Hematopoietic multipotent progenitor cell treated with erythropoietin and hydrocortisone succinate and interleukin-3 and kit ligand, for 6 days (in vitro differentiated cells): ENCODE data around the gene UGT1A9.
A peak's percentile ranks its signal among the peaks of the same experiment; 100 is the strongest.
"Not testable (repeated sequence)": the region's sequence is repeated elsewhere in the genome, so short reads cannot be mapped to it uniquely, and the experiment has no call there.

Experiments
- DNase-seq: peaks from one replicate; pipeline ENCODE4 v3.0.0-alpha.2; 2015

UGT1A9 gene

GRCh38 chr2:233671290-233672161 is at the start of gene UGT1A9:
TSS of gene UGT1A9 (plus strand) at chr2:233671898. CDS start at chr2:233671935, 37 bp downstream.
- DNase-seq, result no peak

- no peak for DNase-seq
Observed at GRCh38 chr2:233627331-233628025, 44.2 kb upstream of the UGT1A9 start.

- DNase-seq, result not testable (repeated sequence)
Observed at GRCh38 chr2:233636306-233636705, 35.4 kb upstream of the UGT1A9 start, which contains the start of gene UGT1A10. TSS of gene UGT1A10 (plus strand) at chr2:233636448. CDS start at chr2:233636523, 75 bp downstream.

- no peak for DNase-seq
Observed at GRCh38 chr2:233638836-233639235, 32.9 kb upstream of the UGT1A9 start.

GRCh38 chr2:233639860-233640259 is 31.8 kb upstream of the UGT1A9 start:
- no peak for DNase-seq

GRCh38 chr2:233643128-233643527 is 28.6 kb upstream of the UGT1A9 start:
- DNase-seq, result peak; percentile 49

- not testable (repeated sequence) for DNase-seq
Observed at GRCh38 chr2:233646033-233646432, 25.7 kb upstream of the UGT1A9 start.

- no peak for DNase-seq
Observed at GRCh38 chr2:233650981-233651380, 20.7 kb upstream of the UGT1A9 start.

- no peak for DNase-seq
Observed at GRCh38 chr2:233651430-233651829, 20.3 kb upstream of the UGT1A9 start.

GRCh38 chr2:233654501-233654900 is 17.2 kb upstream of the UGT1A9 start:
- DNase-seq, result no peak

- DNase-seq, result no peak
Observed at GRCh38 chr2:233655043-233655442, 16.7 kb upstream of the UGT1A9 start.

GRCh38 chr2:233655943-233656342 is 15.8 kb upstream of the UGT1A9 start:
- DNase-seq, result not testable (repeated sequence)

GRCh38 chr2:233656443-233656842 is 15.3 kb upstream of the UGT1A9 start:
- DNase-seq, result peak; percentile 29

GRCh38 chr2:233658610-233659009 is 13.1 kb upstream of the UGT1A9 start:
- DNase-seq, result no peak

- DNase-seq, result no peak
Observed at GRCh38 chr2:233663911-233664310, 7.8 kb upstream of the UGT1A9 start.

- no peak for DNase-seq
Observed at GRCh38 chr2:233668605-233669260, 3.0 kb upstream of the UGT1A9 start.

- DNase-seq, result peak; percentile 25
Observed at GRCh38 chr2:233672886-233673285, 1.2 kb downstream of the UGT1A9 start.

- DNase-seq, result no peak
Observed at GRCh38 chr2:233673896-233674295, 2.2 kb downstream of the UGT1A9 start.

GRCh38 chr2:233674314-233674713 is 2.6 kb downstream of the UGT1A9 start:
- no peak for DNase-seq

GRCh38 chr2:233674995-233675394 is 3.3 kb downstream of the UGT1A9 start:
- DNase-seq, result no peak

- no peak for DNase-seq
Observed at GRCh38 chr2:233676046-233676445, 4.3 kb downstream of the UGT1A9 start.

- no peak for DNase-seq
Observed at GRCh38 chr2:233679196-233679595, 7.5 kb downstream of the UGT1A9 start.

GRCh38 chr2:233680361-233681045 is 8.8 kb downstream of the UGT1A9 start:
- no peak for DNase-seq
